ENCODE results near the gene ZNF492. TPM values are rescaled to one million over a fixed set of nuclear protein-coding genes. Genes with fewer than 3 reads are reported as not detected.
"Not testable (repeated sequence)": the region's sequence is repeated elsewhere in the genome, so short reads cannot be mapped to it uniquely, and the experiment has no call there.

The ZNF492 gene
- total RNA-seq (2021; fragmentation: NEBNext Ultra II Directional; extraction: Animal tissue kit (Norgen Biotek cat#: 25700)), result under 1 TPM in 1 of 6 experiments, not detected in 5; 0.07 TPM
- long read RNA-seq, result 0 reads

- not testable (repeated sequence) for H3K4me1 Mint-ChIP-seq (ENCODE audit: low read depth); H3K36me3 Mint-ChIP-seq (ENCODE audit: low read depth)
- peak; percentile 38 for DNase-seq
Observed at GRCh38 chr19:22633706-22634449, at the start of gene ZNF492. Gene ZNF492, plus strand, starts transcription at chr19:22634324. Its CDS starts 19,076 bp downstream, at chr19:22653400.

GRCh38 chr19:22595422-22595821 lies 38.7 kb upstream of the ZNF492 start:
- no peak for DNase-seq
- H3K4me1 Mint-ChIP-seq (ENCODE audit: low read depth), result no peaks in the 10 kb centered on the region
- no peak overlapping the region for H3K27ac Mint-ChIP-seq

More at GRCh38 chr19:22633706-22634449, at the start of gene ZNF492:
- H3K9me3 Mint-ChIP-seq, result peaks cover 25% of the 10 kb centered on the region
- H3K4me3 Mint-ChIP-seq, result peak within 1 kb of the TSS; percentile 77; the same call in 1 of the 2 replicates
- not testable (repeated sequence) for H3K27ac Mint-ChIP-seq; H3K27me3 Mint-ChIP-seq (ENCODE audit: insufficient read depth)

GRCh38 chr19:22595918-22596341 lies 38.2 kb upstream of the ZNF492 start:
- H3K36me3 Mint-ChIP-seq (ENCODE audit: low read depth), result peaks cover 9% of the 10 kb centered on the region
- no peaks in the 10 kb centered on the region for H3K4me1 Mint-ChIP-seq (ENCODE audit: low read depth)
- H3K4me3 Mint-ChIP-seq, result no peak overlapping the region
- TF ChIP-seq CTCF (IDR thresholded peaks at IDR 0.05), result no peak
- H3K9me3 Mint-ChIP-seq, result peaks cover 78% of the 10 kb centered on the region
- H3K27ac Mint-ChIP-seq, result no peak overlapping the region
- no peak for DNase-seq
- H3K27me3 Mint-ChIP-seq (ENCODE audit: insufficient read depth), result no peaks in the 10 kb centered on the region

More at GRCh38 chr19:22595422-22595821, 38.7 kb upstream of the ZNF492 start:
- Mint-ChIP-seq H3K4me3 (no peak overlapping the region), H3K27me3 (ENCODE audit: insufficient read depth) (no peaks in the 10 kb centered on the region), H3K36me3 (ENCODE audit: low read depth) (peaks cover 9% of the 10 kb centered on the region), H3K9me3 (peaks cover 78% of the 10 kb centered on the region)
- no peak for TF ChIP-seq CTCF (IDR thresholded peaks at IDR 0.05)

GRCh38 chr19:22600690-22601648 lies 33.2 kb upstream of the ZNF492 start:
- Mint-ChIP-seq H3K36me3 (ENCODE audit: low read depth) (peaks cover 9% of the 10 kb centered on the region), H3K4me1 (ENCODE audit: low read depth) (no peaks in the 10 kb centered on the region), H3K27ac (no peak overlapping the region), H3K4me3 (no peak overlapping the region), H3K9me3 (peaks cover 71% of the 10 kb centered on the region), H3K27me3 (ENCODE audit: insufficient read depth) (no peaks in the 10 kb centered on the region)
- TF ChIP-seq CTCF (IDR thresholded peaks at IDR 0.05), result no peak
- DNase-seq, result no peak

- TF ChIP-seq CTCF (IDR thresholded peaks at IDR 0.05), result no peak
- no peaks in the 10 kb centered on the region for H3K4me1 Mint-ChIP-seq (ENCODE audit: low read depth)
- no peak for DNase-seq
- peaks cover 17% of the 10 kb centered on the region for H3K36me3 Mint-ChIP-seq (ENCODE audit: low read depth)
- H3K4me3 Mint-ChIP-seq, result no peak overlapping the region
- H3K9me3 Mint-ChIP-seq, result peaks cover 72% of the 10 kb centered on the region
- no peaks in the 10 kb centered on the region; the same call in 1 of the 2 replicates for H3K27me3 Mint-ChIP-seq (ENCODE audit: insufficient read depth)
- no peak overlapping the region for H3K27ac Mint-ChIP-seq
Observed at GRCh38 chr19:22601906-22602630, 32.1 kb upstream of the ZNF492 start.

All from HFFc6 (cell line).